ENCODE results near the gene REEP1. TPM values are rescaled to one million over a fixed set of nuclear protein-coding genes. Genes with fewer than 3 reads are reported as not detected.

The REEP1 gene
- total RNA-seq, 6 experiments from 2014 or later: 0.61 to 1.8 (median 0.85) TPM

GRCh38 chr2:86243950-86244733 is 93.3 kb downstream of the REEP1 start:
- no peak overlapping the region for H3K27ac ChIP-seq
- H3K4me3 ChIP-seq: no peak overlapping the region
- H3K36me3 ChIP-seq: no peaks in the 10 kb centered on the region
- TF ChIP-seq POLR2A (IDR thresholded peaks at IDR 0.05): no peak
- TF ChIP-seq CTCF (IDR thresholded peaks at IDR 0.05): no peak
- intact Hi-C loops (cut with DNase I): no loop called here
- ATAC-seq (no peak), DNase-seq (no peak)
- H3K4me1 ChIP-seq: no peaks in the 10 kb centered on the region
- no peaks in the 10 kb centered on the region for H3K9me3 ChIP-seq
- no peaks in the 10 kb centered on the region for H3K27me3 ChIP-seq
- 88% methylated on average over 5 of the region's 5 CpGs for WGBS (ENCODE audit: insufficient coverage, low coverage, low lambda C conversion rate, missing lambda C conversion rate)

GRCh38 chr2:86243272-86243671 is 94.2 kb downstream of the REEP1 start:
- no peak for TF ChIP-seq POLR2A (IDR thresholded peaks at IDR 0.05)
- no peak for TF ChIP-seq CTCF (IDR thresholded peaks at IDR 0.05)
- Histone ChIP-seq H3K27ac (no peak overlapping the region), H3K27me3 (no peaks in the 10 kb centered on the region), H3K4me1 (no peaks in the 10 kb centered on the region), H3K36me3 (no peaks in the 10 kb centered on the region), H3K4me3 (no peak overlapping the region), H3K9me3 (no peaks in the 10 kb centered on the region)
- DNase-seq (no peak), ATAC-seq (no peak)
- WGBS (ENCODE audit: insufficient coverage, low coverage, low lambda C conversion rate, missing lambda C conversion rate): 85% methylated on average over 2 of the region's 6 CpGs
- intact Hi-C loops (cut with DNase I): no loop called here

GRCh38 chr2:86241611-86242010 is 95.8 kb downstream of the REEP1 start:
- Histone ChIP-seq H3K4me3 (no peak overlapping the region), H3K27me3 (no peaks in the 10 kb centered on the region), H3K4me1 (no peaks in the 10 kb centered on the region), H3K9me3 (no peaks in the 10 kb centered on the region), H3K36me3 (no peaks in the 10 kb centered on the region), H3K27ac (no peak overlapping the region)
- DNase-seq (no peak), ATAC-seq (no peak)
- TF ChIP-seq POLR2A (IDR thresholded peaks at IDR 0.05) (no peak), CTCF (IDR thresholded peaks at IDR 0.05) (no peak)
- 68% methylated on average over 4 of the region's 6 CpGs for WGBS (ENCODE audit: insufficient coverage, low coverage, low lambda C conversion rate, missing lambda C conversion rate)
- intact Hi-C loops (cut with DNase I): no loop called here

GRCh38 chr2:86240251-86240650 is 97.2 kb downstream of the REEP1 start:
- intact Hi-C loops (cut with DNase I): no loop called here
- Histone ChIP-seq H3K27ac (no peak overlapping the region), H3K4me1 (no peaks in the 10 kb centered on the region), H3K36me3 (no peaks in the 10 kb centered on the region), H3K9me3 (no peaks in the 10 kb centered on the region), H3K4me3 (no peak overlapping the region), H3K27me3 (no peaks in the 10 kb centered on the region)
- WGBS (ENCODE audit: insufficient coverage, low coverage, low lambda C conversion rate, missing lambda C conversion rate): 80% methylated on average over 8 of the region's 14 CpGs
- ATAC-seq (no peak), DNase-seq (no peak)
- TF ChIP-seq CTCF (IDR thresholded peaks at IDR 0.05): no peak
- no peak for TF ChIP-seq POLR2A (IDR thresholded peaks at IDR 0.05)
